ENCODE results near the gene RANBP9. TPM values are rescaled to one million over a fixed set of nuclear protein-coding genes. Genes with fewer than 3 reads are reported as not detected.

RANBP9 gene
- total and polyA plus RNA-seq, 2 of the 13 experiments (the other 11 are each of a cell fraction or from before 2014, with no cell fraction given), result 26.6 to 30.6 TPM

DNA sequence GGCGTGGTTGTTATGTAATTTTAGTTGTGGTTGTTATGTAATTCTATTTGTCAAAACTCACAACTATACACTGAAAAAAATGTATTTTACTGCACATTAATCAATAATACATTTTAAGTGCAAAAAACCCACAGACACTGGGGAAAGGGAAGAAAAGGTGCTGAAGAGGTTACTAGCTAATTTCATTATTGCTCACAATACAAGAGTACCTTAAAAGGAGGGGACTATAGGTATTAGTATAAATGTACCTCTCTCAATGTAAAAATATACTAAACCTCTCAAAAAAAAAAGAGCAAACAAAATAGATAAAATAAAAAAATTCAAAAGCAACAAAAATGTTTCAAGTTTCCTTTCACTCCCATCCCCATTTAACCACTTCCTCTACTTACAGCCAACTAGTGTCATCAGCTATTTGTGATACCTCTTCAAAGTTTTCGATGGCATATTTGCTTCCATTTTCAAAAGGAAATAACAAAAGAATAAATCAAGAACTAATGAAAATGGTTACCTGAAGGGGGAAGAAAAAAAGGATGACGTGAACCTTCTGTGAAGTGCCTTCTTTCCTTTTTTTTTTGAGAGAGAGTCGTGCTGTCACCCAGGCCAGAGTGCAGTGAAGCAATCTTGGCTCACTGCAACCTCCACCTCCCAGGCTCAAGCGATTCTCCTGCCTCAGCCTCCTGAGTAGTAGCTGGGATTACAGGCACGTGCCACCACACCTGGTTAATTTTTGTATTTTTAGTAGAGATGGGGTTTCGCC is 30.2 kb downstream of the RANBP9 start:
- CTCF ChIA-PET (ENCODE audit: low intra/inter-chr PET ratio, low total read pairs), result no interaction called here
- Histone ChIP-seq H3K27ac (ENCODE audit: extremely low read length, insufficient read depth, low read length) (no peak overlapping the region), H3K27me3 (ENCODE audit: control insufficient read depth in 1 of 2, insufficient read depth in 2 of 2, low read length in 2 of 2) (no peaks in the 10 kb centered on the region), H4K20me1 (ENCODE audit: insufficient read depth, low read length) (peaks cover 4% of the 10 kb centered on the region), H3K9ac (ENCODE audit: insufficient read depth, low read depth, low read length) (no peak overlapping the region), H3K4me3 (replicated peaks in 1 of 3; ENCODE audit: insufficient read depth in 1 of 3, low read depth in 2 of 3, low read length in 3 of 3) (no peak overlapping the region), H3K79me2 (ENCODE audit: insufficient read depth, low read length) (peaks cover 86% of the 10 kb centered on the region), H3K36me3 (replicated peaks in 1 of 2; ENCODE audit: control insufficient read depth in 1 of 2, insufficient read depth in 2 of 2, low read length in 2 of 2) (peaks cover 0 to 10% of the 10 kb centered on the region in 2 experiments; a peak in 1 of 5 replicates), H3K9me3 (ENCODE audit: low read length) (peaks cover 14% of the 10 kb centered on the region), H3K4me2 (ENCODE audit: low read depth, low read length) (no peak overlapping the region), H3K4me1 (ENCODE audit: insufficient read depth, low read length) (peaks cover 18% of the 10 kb centered on the region), H2AFZ (ENCODE audit: low read length) (no peak overlapping the region)
- BruUV-seq (replicated peaks), result no TSS peak
- intact Hi-C loops (cut with micrococcal nuclease; ENCODE audit: unreplicated experiment) (no loop called here), in situ Hi-C loops (cut with HindIII; ENCODE audit: extremely low pct_ligation_motif_present, low pct_unique_long_range_greater_than_20kb) (no loop called here)
- POLR2A ChIA-PET, result no interaction called here
- WGBS (ENCODE audit: low lambda C conversion rate), result 99% methylated on average over 7 of the region's 7 CpGs
- FAIRE-seq, result no peak
- ATAC-seq, result no peak
- DNase-seq (ENCODE audit: low spot score), result no peak
- TF ChIP-seq, protein P1, sequence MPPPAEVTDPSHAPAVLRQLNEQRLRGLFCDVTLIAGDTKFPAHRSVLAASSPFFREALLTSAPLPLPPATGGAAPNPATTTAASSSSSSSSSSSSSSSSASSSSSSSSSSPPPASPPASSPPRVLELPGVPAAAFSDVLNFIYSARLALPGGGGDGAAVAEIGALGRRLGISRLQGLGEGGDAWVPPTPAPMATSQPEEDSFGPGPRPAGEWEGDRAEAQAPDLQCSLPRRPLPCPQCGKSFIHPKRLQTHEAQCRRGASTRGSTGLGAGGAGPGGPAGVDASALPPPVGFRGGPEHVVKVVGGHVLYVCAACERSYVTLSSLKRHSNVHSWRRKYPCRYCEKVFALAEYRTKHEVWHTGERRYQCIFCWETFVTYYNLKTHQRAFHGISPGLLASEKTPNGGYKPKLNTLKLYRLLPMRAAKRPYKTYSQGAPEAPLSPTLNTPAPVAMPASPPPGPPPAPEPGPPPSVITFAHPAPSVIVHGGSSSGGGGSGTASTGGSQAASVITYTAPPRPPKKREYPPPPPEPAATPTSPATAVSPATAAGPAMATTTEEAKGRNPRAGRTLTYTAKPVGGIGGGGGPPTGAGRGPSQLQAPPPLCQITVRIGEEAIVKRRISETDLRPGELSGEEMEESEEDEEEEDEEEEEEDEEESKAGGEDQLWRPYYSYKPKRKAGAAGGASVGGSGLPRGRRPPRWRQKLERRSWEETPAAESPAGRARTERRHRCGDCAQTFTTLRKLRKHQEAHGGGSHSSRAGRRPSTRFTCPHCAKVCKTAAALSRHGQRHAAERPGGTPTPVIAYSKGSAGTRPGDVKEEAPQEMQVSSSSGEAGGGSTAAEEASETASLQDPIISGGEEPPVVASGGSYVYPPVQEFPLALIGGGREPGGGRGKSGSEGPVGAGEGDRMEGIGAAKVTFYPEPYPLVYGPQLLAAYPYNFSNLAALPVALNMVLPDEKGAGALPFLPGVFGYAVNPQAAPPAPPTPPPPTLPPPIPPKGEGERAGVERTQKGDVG (CRISPR knock-in tag; IDR thresholded peaks at IDR 0.05; ENCODE audit: borderline replicate concordance), result no peak
- TF ChIP-seq, protein P2, sequence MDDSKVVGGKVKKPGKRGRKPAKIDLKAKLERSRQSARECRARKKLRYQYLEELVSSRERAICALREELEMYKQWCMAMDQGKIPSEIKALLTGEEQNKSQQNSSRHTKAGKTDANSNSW (CRISPR knock-in tag; IDR thresholded peaks at IDR 0.05; ENCODE audit: borderline replicate concordance), result no peak
- no peak for TF ChIP-seq NKX3-1 (CRISPR knock-in tag; IDR thresholded peaks at IDR 0.05)
- TF ChIP-seq FOXK2 (IDR thresholded peaks at IDR 0.05), result no peak
- no peak for TF ChIP-seq EHMT2 (IDR thresholded peaks at IDR 0.05; ENCODE audit: borderline replicate concordance, low read depth, low read length)
- no peak for TF ChIP-seq REXO4 (CRISPR knock-in tag; IDR thresholded peaks at IDR 0.05; ENCODE audit: borderline replicate concordance)
- TF ChIP-seq DMTF1 (CRISPR knock-in tag; IDR thresholded peaks at IDR 0.05), result no peak
- TF ChIP-seq ZNF850 (CRISPR knock-in tag; conservative IDR thresholded peaks at IDR 0.05), result no peak
- no peak for TF ChIP-seq ZNF674 (CRISPR knock-in tag; IDR thresholded peaks at IDR 0.05; ENCODE audit: low read depth)
- no peak for TF ChIP-seq SRF (IDR thresholded peaks at IDR 0.05; ENCODE audit: low read depth, low read length)
- no peak for TF ChIP-seq GRHL1 (CRISPR knock-in tag; conservative IDR thresholded peaks at IDR 0.05)
- TF ChIP-seq, protein P3, sequence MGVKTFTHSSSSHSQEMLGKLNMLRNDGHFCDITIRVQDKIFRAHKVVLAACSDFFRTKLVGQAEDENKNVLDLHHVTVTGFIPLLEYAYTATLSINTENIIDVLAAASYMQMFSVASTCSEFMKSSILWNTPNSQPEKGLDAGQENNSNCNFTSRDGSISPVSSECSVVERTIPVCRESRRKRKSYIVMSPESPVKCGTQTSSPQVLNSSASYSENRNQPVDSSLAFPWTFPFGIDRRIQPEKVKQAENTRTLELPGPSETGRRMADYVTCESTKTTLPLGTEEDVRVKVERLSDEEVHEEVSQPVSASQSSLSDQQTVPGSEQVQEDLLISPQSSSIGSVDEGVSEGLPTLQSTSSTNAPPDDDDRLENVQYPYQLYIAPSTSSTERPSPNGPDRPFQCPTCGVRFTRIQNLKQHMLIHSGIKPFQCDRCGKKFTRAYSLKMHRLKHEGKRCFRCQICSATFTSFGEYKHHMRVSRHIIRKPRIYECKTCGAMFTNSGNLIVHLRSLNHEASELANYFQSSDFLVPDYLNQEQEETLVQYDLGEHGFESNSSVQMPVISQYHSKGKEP (CRISPR knock-in tag; IDR thresholded peaks at IDR 0.05), result no peak
- no peak for TF ChIP-seq HOXA9 (CRISPR knock-in tag; IDR thresholded peaks at IDR 0.05; ENCODE audit: borderline replicate concordance)
- no peak for TF ChIP-seq REL (CRISPR knock-in tag; conservative IDR thresholded peaks at IDR 0.05)
